ENCODE data around the gene CASQ1. TPM values are rescaled to one million over a fixed set of nuclear protein-coding genes. Genes with fewer than 3 reads are reported as not detected.

Gene CASQ1
- total RNA-seq, 4 donors from 2014 or later, result 255 to 894 (median 358) TPM

- peaks cover 0 to 8% of the 10 kb centered on the region in 2 donors for H3K4me1 ChIP-seq
- in situ Hi-C loops (cut with MboI; ENCODE audit: low sequenced_read_pairs in 4 of 4) (no loop called here), intact Hi-C loops (cut with DNase I; ENCODE audit: low total_unique reads) (no loop called here)
- no peaks in the 10 kb centered on the region for H3K9me3 ChIP-seq
- no peak overlapping the region for H3K4me3 ChIP-seq
- peaks cover 18 to 96% of the 10 kb centered on the region in 2 donors for H3K36me3 ChIP-seq
- no peaks in the 10 kb centered on the region for H3K27me3 ChIP-seq
- no peak for DNase-seq
- ATAC-seq, result no peak
- H3K27ac ChIP-seq, result peak overlapping the region in 2 of 4 donors; percentile 7 to 27
- TF ChIP-seq POLR2A (IDR thresholded peaks at IDR 0.05), result no peak
- TF ChIP-seq, protein P1, sequence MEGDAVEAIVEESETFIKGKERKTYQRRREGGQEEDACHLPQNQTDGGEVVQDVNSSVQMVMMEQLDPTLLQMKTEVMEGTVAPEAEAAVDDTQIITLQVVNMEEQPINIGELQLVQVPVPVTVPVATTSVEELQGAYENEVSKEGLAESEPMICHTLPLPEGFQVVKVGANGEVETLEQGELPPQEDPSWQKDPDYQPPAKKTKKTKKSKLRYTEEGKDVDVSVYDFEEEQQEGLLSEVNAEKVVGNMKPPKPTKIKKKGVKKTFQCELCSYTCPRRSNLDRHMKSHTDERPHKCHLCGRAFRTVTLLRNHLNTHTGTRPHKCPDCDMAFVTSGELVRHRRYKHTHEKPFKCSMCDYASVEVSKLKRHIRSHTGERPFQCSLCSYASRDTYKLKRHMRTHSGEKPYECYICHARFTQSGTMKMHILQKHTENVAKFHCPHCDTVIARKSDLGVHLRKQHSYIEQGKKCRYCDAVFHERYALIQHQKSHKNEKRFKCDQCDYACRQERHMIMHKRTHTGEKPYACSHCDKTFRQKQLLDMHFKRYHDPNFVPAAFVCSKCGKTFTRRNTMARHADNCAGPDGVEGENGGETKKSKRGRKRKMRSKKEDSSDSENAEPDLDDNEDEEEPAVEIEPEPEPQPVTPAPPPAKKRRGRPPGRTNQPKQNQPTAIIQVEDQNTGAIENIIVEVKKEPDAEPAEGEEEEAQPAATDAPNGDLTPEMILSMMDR (IDR thresholded peaks at IDR 0.05 in 4 of 5, conservative IDR thresholded peaks at IDR 0.05 in 1 of 5), result no peak
These were observed 36.2 kb downstream of the CASQ1 start for GRCh38 chr1:160226623-160227022.

- in situ Hi-C loops (cut with MboI; ENCODE audit: low sequenced_read_pairs in 4 of 4) (no loop called here), intact Hi-C loops (cut with DNase I; ENCODE audit: low total_unique reads) (no loop called here)
- ATAC-seq (no peak), DNase-seq (no peak)
- Histone ChIP-seq H3K4me1 (peaks cover 0 to 8% of the 10 kb centered on the region in 2 donors), H3K4me3 (no peak overlapping the region), H3K27ac (peak overlapping the region in 1 of 4 donors; percentile 27), H3K9me3 (no peaks in the 10 kb centered on the region), H3K27me3 (no peaks in the 10 kb centered on the region), H3K36me3 (peaks cover 17 to 96% of the 10 kb centered on the region in 2 donors)
- no peak for TF ChIP-seq POLR2A (IDR thresholded peaks at IDR 0.05)
- TF ChIP-seq, protein P1 (IDR thresholded peaks at IDR 0.05 in 4 of 5, conservative IDR thresholded peaks at IDR 0.05 in 1 of 5), result no peak
These were observed 36.7 kb downstream of the CASQ1 start for GRCh38 chr1:160227034-160227433.

- intact Hi-C loops (cut with DNase I; ENCODE audit: low total_unique reads), result no loop called here
These were observed 37.2 kb downstream of the CASQ1 start for GRCh38 chr1:160227561-160227960.

DNA sequence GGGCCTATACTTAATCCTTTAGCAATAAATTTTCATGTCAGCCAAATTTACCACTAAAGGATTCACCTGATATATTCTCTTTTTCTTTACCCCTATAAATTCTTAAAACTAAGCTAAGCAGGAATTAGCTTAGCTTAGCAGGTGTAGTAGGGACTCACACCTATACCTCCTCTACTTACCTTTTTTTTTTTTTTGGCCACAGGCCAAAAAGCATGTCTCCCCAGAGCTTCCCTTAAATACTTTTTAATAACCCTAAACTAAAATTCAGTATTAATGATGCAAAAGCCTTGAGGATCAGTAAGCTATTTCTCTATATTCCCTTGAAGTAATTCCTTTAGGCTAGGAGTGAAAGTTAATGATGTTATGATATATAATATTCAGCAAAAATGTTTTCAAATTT is 38.1 kb downstream of the CASQ1 start:
- in situ Hi-C loops (cut with MboI; ENCODE audit: low sequenced_read_pairs in 4 of 4), result no loop called here
- H3K27me3 ChIP-seq, result no peaks in the 10 kb centered on the region
- peaks cover 15 to 92% of the 10 kb centered on the region in 2 donors for H3K36me3 ChIP-seq
- H3K27ac ChIP-seq, result no peak overlapping the region
- no peak overlapping the region for H3K4me3 ChIP-seq
- H3K9me3 ChIP-seq, result no peaks in the 10 kb centered on the region
- H3K4me1 ChIP-seq, result peaks cover 0 to 8% of the 10 kb centered on the region in 2 donors
- no peak for DNase-seq
- no peak for TF ChIP-seq POLR2A (IDR thresholded peaks at IDR 0.05)
- TF ChIP-seq, protein P1 (IDR thresholded peaks at IDR 0.05 in 4 of 5, conservative IDR thresholded peaks at IDR 0.05 in 1 of 5), result no peak
- no peak for ATAC-seq
- intact Hi-C loops (cut with DNase I; ENCODE audit: low total_unique reads), result no loop called here

More at GRCh38 chr1:160227561-160227960, 37.2 kb downstream of the CASQ1 start:
- H3K27me3 ChIP-seq, result no peaks in the 10 kb centered on the region
- H3K4me1 ChIP-seq, result peaks cover 0 to 8% of the 10 kb centered on the region in 2 donors
- H3K4me3 ChIP-seq, result no peak overlapping the region
- H3K36me3 ChIP-seq, result peaks cover 15 to 94% of the 10 kb centered on the region in 2 donors
- no peak for TF ChIP-seq POLR2A (IDR thresholded peaks at IDR 0.05)
- TF ChIP-seq, protein P1 (IDR thresholded peaks at IDR 0.05 in 4 of 5, conservative IDR thresholded peaks at IDR 0.05 in 1 of 5), result no peak
- DNase-seq (no peak), ATAC-seq (no peak)
- in situ Hi-C loops (cut with MboI; ENCODE audit: low sequenced_read_pairs in 4 of 4), result no loop called here
- H3K27ac ChIP-seq, result peak overlapping the region in 1 of 4 donors; percentile 27
- no peaks in the 10 kb centered on the region for H3K9me3 ChIP-seq

DNA sequence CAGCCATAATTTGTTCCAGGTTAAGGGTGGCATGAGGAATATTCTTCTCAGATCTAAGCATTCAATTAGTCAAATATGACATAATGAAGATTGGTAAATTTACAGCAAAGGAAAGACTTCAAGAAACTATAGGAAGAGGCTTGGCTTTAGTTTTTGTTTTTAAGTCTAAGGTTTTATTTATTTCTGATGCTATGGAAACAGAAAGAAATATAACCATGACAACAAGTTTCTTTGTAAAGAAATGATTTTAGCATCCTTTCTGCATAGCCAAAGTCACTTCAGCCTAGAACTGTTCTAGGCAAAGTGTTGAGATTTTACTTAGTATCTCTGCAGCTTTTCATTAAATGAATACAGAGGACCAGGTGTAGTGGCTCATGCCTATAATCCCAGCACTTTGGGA is 42.5 kb downstream of the CASQ1 start:
- Histone ChIP-seq H3K4me1 (peaks cover 0 to under 1% of the 10 kb centered on the region in 2 donors), H3K36me3 (peaks cover 10 to 89% of the 10 kb centered on the region in 2 donors), H3K9me3 (no peaks in the 10 kb centered on the region), H3K4me3 (no peak overlapping the region), H3K27ac (no peak overlapping the region), H3K27me3 (no peaks in the 10 kb centered on the region)
- in situ Hi-C loops (cut with MboI; ENCODE audit: low sequenced_read_pairs in 4 of 4), result no loop called here
- intact Hi-C loops (cut with DNase I; ENCODE audit: low total_unique reads), result no loop called here
- ATAC-seq, result no peak
- no peak for DNase-seq
- no peak for TF ChIP-seq POLR2A (IDR thresholded peaks at IDR 0.05)
- TF ChIP-seq, protein P1 (IDR thresholded peaks at IDR 0.05 in 4 of 5, conservative IDR thresholded peaks at IDR 0.05 in 1 of 5), result no peak
